Activated CD4-positive, alpha-beta T cell treated with anti-CD3 and anti-CD28 coated beads, Interleukin-2, amount 10 ng/mL, durations not matched to agents 24 days and 14 days (primary cell): ENCODE data around the gene NT5C. TPM values are rescaled to one million over a fixed set of nuclear protein-coding genes. Genes with fewer than 3 reads are reported as not detected.
"Not testable (repeated sequence)": the region's sequence is repeated elsewhere in the genome, so short reads cannot be mapped to it uniquely, and the experiment has no call there.

Source experiments
- DNase-seq: peaks from one replicate; pipeline ENCODE4 v3.0.0; 2022
- H3K27ac Mint-ChIP-seq: one replicate; pipeline ENCODE4 v1.8.0; 2022; ENCODE audit warnings: mild to moderate bottlenecking, mixed read lengths
- H3K27me3 Mint-ChIP-seq: one replicate; pipeline ENCODE4 v1.8.0; 2022; ENCODE audit warnings: mixed read lengths
- H3K36me3 Mint-ChIP-seq: one replicate; pipeline ENCODE4 v1.8.0; 2022; ENCODE audit warnings: low read depth, mild to moderate bottlenecking, mixed read lengths
- H3K4me1 Mint-ChIP-seq: one replicate; pipeline ENCODE4 v1.8.0; 2021; ENCODE audit warnings: mixed read lengths
- H3K4me3 Mint-ChIP-seq: one replicate; pipeline ENCODE4 v1.8.0; 2022; ENCODE audit warnings: mild to moderate bottlenecking, moderate library complexity, mixed read lengths
- H3K9me3 Mint-ChIP-seq: one replicate; pipeline ENCODE4 v1.8.0; 2021; ENCODE audit warnings: mixed read lengths
- intact Hi-C: fragments of 100-400 bp; cut with micrococcal nuclease; formaldehyde crosslinking; loops from one replicate; pipeline ENCODE4 v1.15.1; 2023
- total RNA-seq: library from RNA; stranded (reverse); gene quantifications from 2 replicates; pipeline ENCODE4 v1.2.3, GENCODE V29; 2022

NT5C gene
- total RNA-seq, result 76.5 and 84.7 TPM in 2 replicates

GRCh38 chr17:75131278-75132017 is at the start of gene NT5C:
NT5C (minus strand) TSS chr17:75131742; CDS start chr17:75131707, 35 bp downstream.
- H3K4me3 Mint-ChIP-seq, result peak within 1 kb of the TSS; percentile 91
- H3K9me3 Mint-ChIP-seq, result no peaks in the 10 kb centered on the region
- peaks cover 25% of the 10 kb centered on the region for H3K36me3 Mint-ChIP-seq
- H3K4me1 Mint-ChIP-seq, result peaks cover 19% of the 10 kb centered on the region
- peak; percentile 92 for DNase-seq
- intact Hi-C loops, result loop anchor here (2.0 to 5.0 kb wide), 3 partner anchors 17 to 51 kb away; partner anchors contain the start of genes JPT1 and SUMO2
- peak within 1 kb of the TSS; percentile 88 for H3K27ac Mint-ChIP-seq
- H3K27me3 Mint-ChIP-seq, result no peaks in the 10 kb centered on the region

GRCh38 chr17:75181110-75181509 is 49.6 kb upstream of the NT5C start:
- intact Hi-C loops, result loop anchor here (5.0 kb wide), 4 partner anchors 49 to 406 kb away; partner anchors contain the start of genes MYO15B and NT5C
- Mint-ChIP-seq H3K27me3 (no peaks in the 10 kb centered on the region), H3K9me3 (no peaks in the 10 kb centered on the region), H3K27ac (peak overlapping the region; percentile 72), H3K4me3 (peak overlapping the region; percentile 92), H3K4me1 (peaks cover 41% of the 10 kb centered on the region), H3K36me3 (peaks cover 39% of the 10 kb centered on the region)
- no peak for DNase-seq

GRCh38 chr17:75178453-75178852 is 46.9 kb upstream of the NT5C start:
- Mint-ChIP-seq H3K36me3 (peaks cover 59% of the 10 kb centered on the region), H3K4me3 (no peak overlapping the region), H3K27me3 (no peaks in the 10 kb centered on the region), H3K27ac (peak overlapping the region; percentile 6), H3K4me1 (peaks cover 34% of the 10 kb centered on the region), H3K9me3 (no peaks in the 10 kb centered on the region)
- intact Hi-C loops, result no loop called here
- DNase-seq, result no peak

- H3K27ac Mint-ChIP-seq, result peak overlapping the region; percentile 71
- no peaks in the 10 kb centered on the region for H3K27me3 Mint-ChIP-seq
- H3K36me3 Mint-ChIP-seq, result peaks cover 69% of the 10 kb centered on the region
- H3K9me3 Mint-ChIP-seq, result no peaks in the 10 kb centered on the region
- intact Hi-C loops, result no loop called here
- no peak for DNase-seq
- peaks cover 37% of the 10 kb centered on the region for H3K4me1 Mint-ChIP-seq
- H3K4me3 Mint-ChIP-seq, result no peak overlapping the region
These were observed 45.1 kb upstream of the NT5C start for GRCh38 chr17:75176625-75177024.

GRCh38 chr17:75174996-75175395 is 43.5 kb upstream of the NT5C start:
- no peaks in the 10 kb centered on the region for H3K9me3 Mint-ChIP-seq
- intact Hi-C loops, result no loop called here
- no peak overlapping the region for H3K27ac Mint-ChIP-seq
- no peak overlapping the region for H3K4me3 Mint-ChIP-seq
- H3K27me3 Mint-ChIP-seq, result no peaks in the 10 kb centered on the region
- DNase-seq, result no peak
- H3K4me1 Mint-ChIP-seq, result peaks cover 25% of the 10 kb centered on the region
- H3K36me3 Mint-ChIP-seq, result peaks cover 64% of the 10 kb centered on the region

- Mint-ChIP-seq H3K4me3 (no peak overlapping the region), H3K27ac (peak overlapping the region; percentile 12), H3K27me3 (no peaks in the 10 kb centered on the region), H3K36me3 (peaks cover 53% of the 10 kb centered on the region), H3K9me3 (no peaks in the 10 kb centered on the region), H3K4me1 (peaks cover 17% of the 10 kb centered on the region)
- no peak for DNase-seq
- intact Hi-C loops, result no loop called here
These were observed 42.0 kb upstream of the NT5C start for GRCh38 chr17:75173526-75173925.

GRCh38 chr17:75168998-75169397 is 37.5 kb upstream of the NT5C start:
- intact Hi-C loops, result no loop called here
- H3K4me3 Mint-ChIP-seq, result no peak overlapping the region
- peaks cover 12% of the 10 kb centered on the region for H3K4me1 Mint-ChIP-seq
- H3K9me3 Mint-ChIP-seq, result no peaks in the 10 kb centered on the region
- no peak overlapping the region for H3K27ac Mint-ChIP-seq
- no peak for DNase-seq
- H3K36me3 Mint-ChIP-seq, result peaks cover 51% of the 10 kb centered on the region
- no peaks in the 10 kb centered on the region for H3K27me3 Mint-ChIP-seq

GRCh38 chr17:75164606-75165005 is 33.1 kb upstream of the NT5C start:
- H3K27ac Mint-ChIP-seq, DNase-seq, H3K9me3 Mint-ChIP-seq, H3K27me3 Mint-ChIP-seq, intact Hi-C loops, H3K4me1 Mint-ChIP-seq, H3K4me3 Mint-ChIP-seq: not testable (repeated sequence)
- peaks cover 40% of the 10 kb centered on the region for H3K36me3 Mint-ChIP-seq

- intact Hi-C loops, result no loop called here
- H3K4me1 Mint-ChIP-seq, result peaks cover 2% of the 10 kb centered on the region
- H3K27ac Mint-ChIP-seq, result no peak overlapping the region
- DNase-seq, result no peak
- H3K4me3 Mint-ChIP-seq, result no peak overlapping the region
- no peaks in the 10 kb centered on the region for H3K9me3 Mint-ChIP-seq
- H3K36me3 Mint-ChIP-seq, result peaks cover 40% of the 10 kb centered on the region
- no peaks in the 10 kb centered on the region for H3K27me3 Mint-ChIP-seq
These were observed 31.5 kb upstream of the NT5C start for GRCh38 chr17:75163074-75163473.

GRCh38 chr17:75160211-75160610 is 28.7 kb upstream of the NT5C start:
- H3K36me3 Mint-ChIP-seq, result peaks cover 21% of the 10 kb centered on the region
- intact Hi-C loops, result no loop called here
- peaks cover 6% of the 10 kb centered on the region for H3K4me1 Mint-ChIP-seq
- no peaks in the 10 kb centered on the region for H3K27me3 Mint-ChIP-seq
- DNase-seq, result no peak
- H3K27ac Mint-ChIP-seq, result no peak overlapping the region
- no peak overlapping the region for H3K4me3 Mint-ChIP-seq
- H3K9me3 Mint-ChIP-seq, result no peaks in the 10 kb centered on the region

- Mint-ChIP-seq H3K4me1 (peaks cover 14% of the 10 kb centered on the region), H3K4me3 (no peak overlapping the region), H3K27me3 (no peaks in the 10 kb centered on the region), H3K9me3 (no peaks in the 10 kb centered on the region), H3K36me3 (peaks cover 23% of the 10 kb centered on the region), H3K27ac (peak overlapping the region; percentile 53)
- no peak for DNase-seq
- intact Hi-C loops, result no loop called here
These were observed 27.9 kb upstream of the NT5C start for GRCh38 chr17:75159196-75160031.

GRCh38 chr17:75158480-75158879 is 26.9 kb upstream of the NT5C start:
- H3K27ac Mint-ChIP-seq, H3K4me3 Mint-ChIP-seq, H3K27me3 Mint-ChIP-seq, intact Hi-C loops, DNase-seq, H3K9me3 Mint-ChIP-seq: not testable (repeated sequence)
- H3K4me1 Mint-ChIP-seq, result peaks cover 12% of the 10 kb centered on the region
- H3K36me3 Mint-ChIP-seq, result peaks cover 16% of the 10 kb centered on the region

GRCh38 chr17:75155191-75155601 is 23.7 kb upstream of the NT5C start:
- H3K9me3 Mint-ChIP-seq, result no peaks in the 10 kb centered on the region
- H3K4me1 Mint-ChIP-seq, result peaks cover 26% of the 10 kb centered on the region
- H3K27me3 Mint-ChIP-seq, result no peaks in the 10 kb centered on the region
- intact Hi-C loops, result loop anchor here (2.0 kb wide), 2 partner anchors 16 to 24 kb away; partner anchors contain the start of gene NT5C
- H3K4me3 Mint-ChIP-seq, result peak overlapping the region; percentile 12
- peak overlapping the region; percentile 89 for H3K27ac Mint-ChIP-seq
- no peak for DNase-seq
- H3K36me3 Mint-ChIP-seq, result peaks cover 15% of the 10 kb centered on the region
